Stimulated activated CD4-positive, alpha-beta T cell treated with anti-CD3 and anti-CD28 coated beads, Interleukin-12 subunit alpha, Interleukin-12 subunit beta, amount 100 ng/mL, for 24 hours (primary cell): ENCODE results near the gene CAMTA1.

Source experiments
- DNase-seq, 2 experiments: peaks; one replicate each; pipeline ENCODE4 v3.0.0-alpha.2; 2020; ENCODE audit warnings: low read depth in 2 of 2

The CAMTA1 gene

DNA sequence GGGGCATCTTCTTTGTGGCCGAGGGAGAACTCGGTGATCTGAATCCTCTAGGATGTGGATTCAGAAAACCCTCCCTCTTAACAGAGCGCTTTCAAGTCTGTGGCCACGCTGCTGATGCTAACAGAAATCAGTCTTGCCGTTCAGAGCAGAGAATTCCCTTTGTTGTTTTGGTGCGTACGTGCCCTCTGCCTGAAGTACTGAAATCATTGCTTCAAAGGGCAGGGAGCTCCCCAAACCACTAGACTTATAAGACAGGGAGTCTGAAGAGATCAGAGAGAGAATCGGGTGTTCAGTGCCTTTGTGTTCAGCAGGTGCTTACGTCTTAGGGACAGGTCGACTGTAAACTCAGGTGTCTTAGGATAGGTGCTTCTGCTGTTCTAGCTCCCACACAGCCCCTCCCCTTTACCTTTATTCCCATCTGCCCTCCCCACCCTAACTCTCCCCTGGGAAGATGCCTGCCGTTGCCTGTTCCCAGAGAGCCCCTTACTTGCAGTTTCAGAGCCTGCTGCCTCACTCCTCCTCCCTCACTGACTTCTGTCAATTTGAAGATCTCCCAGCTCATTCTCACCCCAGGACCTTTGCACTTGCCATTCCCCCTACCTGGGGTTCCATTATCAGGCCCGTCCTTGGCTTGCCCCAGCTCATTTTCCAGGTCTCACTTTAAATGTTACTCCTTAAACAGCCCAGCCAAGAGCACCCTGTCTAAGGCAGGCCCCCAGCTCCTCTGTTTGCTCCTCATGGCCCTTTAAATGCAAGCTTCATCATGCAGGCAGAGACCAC, 143.0 kb downstream of the CAMTA1 start:
- no peak for DNase-seq

DNA sequence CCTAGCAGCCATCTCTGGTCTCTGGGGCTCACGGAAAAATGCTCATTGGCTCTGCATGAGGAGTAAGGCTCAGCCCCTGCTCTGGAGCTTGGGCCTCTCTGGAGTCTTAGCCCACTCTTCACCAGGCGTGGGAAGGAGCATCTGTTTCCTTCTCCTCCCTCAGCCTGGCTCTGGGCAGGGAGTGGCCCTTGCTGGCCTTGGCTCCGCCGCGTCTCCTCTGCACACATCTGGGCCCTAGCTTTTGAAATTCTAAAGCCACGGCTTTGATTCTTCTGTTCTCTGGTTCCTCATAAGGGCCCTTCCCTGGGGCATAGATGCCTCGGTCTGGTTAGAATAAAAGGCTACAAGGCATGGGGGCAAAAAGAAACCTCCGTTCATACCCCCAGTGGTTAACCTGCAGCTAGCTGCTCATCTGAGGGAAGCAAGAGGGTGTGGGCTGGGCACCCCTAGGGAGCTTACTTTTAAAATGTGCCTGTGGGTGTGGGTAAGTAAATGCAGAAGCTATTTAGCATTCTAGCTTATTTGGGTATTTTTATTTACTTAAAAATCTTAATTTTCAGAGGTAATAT, 145.6 kb downstream of the CAMTA1 start:
- DNase-seq, result no peak

DNA sequence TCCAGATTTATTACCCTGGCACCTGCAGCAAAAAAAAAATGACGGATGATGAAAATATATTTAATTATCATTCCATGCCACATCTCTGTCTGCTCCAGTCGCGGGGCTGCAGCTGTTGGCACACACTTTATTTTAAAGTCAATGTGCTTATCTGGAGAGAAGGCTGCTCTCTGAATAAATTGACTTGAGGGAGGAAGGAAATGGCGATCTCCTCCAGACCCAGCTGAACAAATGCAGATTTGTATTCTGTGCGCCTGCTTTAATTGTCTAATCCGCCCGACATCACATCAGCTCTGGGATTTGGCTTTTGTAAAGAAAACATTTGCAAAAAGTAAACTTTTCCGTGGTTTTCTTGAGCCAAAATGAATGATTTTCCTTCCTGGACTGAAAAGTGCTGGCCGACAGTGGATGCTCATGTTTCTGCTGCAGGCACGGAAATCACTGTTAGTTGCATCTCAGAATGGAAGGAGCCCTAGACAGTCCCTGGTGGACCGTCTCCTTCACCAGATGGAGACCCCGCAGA, 150.2 kb downstream of the CAMTA1 start:
- no peak for DNase-seq

DNA sequence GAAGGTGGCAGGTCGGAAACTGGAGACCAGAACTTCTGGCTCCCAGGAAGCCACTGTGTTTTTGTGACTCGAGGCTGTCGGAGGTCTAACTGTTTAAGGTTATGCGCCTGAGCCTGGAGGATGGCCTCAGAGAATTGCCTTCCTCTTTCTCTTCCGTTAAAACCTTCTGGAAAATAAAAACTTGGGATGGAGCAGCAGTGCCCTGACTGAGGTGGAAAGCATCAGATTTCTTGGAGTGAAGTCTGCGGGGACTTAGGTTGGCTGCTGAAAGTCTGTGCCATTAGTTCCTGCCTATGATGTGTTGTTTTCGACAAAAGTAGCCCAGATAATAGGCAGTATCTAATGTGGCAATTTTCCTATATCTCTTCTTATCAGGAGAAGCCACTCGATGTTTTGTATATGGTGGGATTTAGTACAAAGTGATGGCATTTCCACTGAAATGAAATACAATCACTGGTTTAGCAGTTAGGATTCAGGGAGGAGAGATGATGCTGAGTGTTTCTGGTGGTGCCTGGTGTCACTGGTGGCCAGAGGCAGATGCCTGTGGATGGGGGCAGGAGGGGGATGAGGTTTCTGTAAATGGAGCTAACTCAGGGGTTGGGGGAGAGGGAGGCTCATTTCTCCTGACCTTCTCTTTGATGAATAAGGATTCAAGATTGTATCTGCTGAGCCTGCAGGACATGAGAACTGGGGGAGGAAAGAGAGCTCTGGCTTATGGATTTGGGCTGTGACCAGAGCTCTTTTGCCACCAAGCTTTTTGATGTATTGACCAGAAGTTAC, 150.8 kb downstream of the CAMTA1 start:
- no peak for DNase-seq

DNA sequence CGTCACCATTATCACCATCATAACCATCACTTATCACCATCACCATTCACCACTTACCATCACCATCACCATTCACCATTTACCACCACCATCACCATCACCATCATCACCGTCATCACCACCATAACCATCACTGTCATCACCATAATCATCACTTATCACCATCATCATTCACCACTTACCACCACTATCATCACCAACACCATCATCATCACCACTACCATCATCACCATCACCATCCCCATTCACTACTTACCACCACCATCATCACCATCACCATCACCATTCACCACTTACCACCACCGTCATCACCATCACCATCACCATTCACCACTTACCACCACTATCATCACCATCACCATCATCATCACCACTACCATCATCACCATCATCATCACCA, 151.8 kb downstream of the CAMTA1 start:
- DNase-seq, result no peak

DNA sequence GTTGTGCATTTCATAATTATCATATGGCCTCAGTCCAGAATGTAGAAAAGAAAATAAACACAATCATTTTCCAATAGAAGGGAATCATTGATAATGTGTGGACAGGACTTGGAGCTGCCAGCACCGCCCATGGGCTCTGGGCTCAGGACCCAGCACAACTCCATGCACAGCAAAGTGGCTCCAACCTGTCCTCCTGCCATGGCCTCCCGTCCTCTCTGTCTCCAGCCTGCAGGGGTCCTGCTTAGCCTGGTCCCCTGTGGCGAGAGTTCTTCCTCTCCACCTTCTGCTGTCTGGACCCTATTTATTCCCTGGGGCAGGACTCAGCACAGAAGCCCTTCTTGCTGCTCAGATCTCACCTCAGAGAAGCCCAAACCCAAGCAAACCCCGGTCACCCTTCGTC, 154.1 kb downstream of the CAMTA1 start:
- DNase-seq, result no peak

DNA sequence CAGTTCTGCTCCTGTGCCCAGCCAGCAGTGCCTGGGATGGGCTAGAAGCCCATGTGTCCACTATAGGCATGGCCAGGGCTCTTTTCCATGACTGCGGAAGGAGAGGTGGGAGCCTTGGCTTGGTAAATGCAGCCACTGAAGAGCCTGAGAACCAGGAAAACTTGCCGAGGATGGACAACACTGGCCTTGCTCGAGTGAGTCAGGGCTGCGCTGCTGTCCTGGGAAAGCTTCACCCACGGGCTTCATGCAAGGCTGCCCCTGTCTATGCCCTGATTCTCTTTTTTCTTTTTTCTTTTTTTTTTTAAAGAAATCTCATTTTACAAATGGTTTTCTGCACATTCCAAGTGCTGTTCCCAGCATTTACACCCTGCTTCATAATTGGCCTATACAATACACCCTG, 156.5 kb downstream of the CAMTA1 start:
- DNase-seq, result no peak

DNA sequence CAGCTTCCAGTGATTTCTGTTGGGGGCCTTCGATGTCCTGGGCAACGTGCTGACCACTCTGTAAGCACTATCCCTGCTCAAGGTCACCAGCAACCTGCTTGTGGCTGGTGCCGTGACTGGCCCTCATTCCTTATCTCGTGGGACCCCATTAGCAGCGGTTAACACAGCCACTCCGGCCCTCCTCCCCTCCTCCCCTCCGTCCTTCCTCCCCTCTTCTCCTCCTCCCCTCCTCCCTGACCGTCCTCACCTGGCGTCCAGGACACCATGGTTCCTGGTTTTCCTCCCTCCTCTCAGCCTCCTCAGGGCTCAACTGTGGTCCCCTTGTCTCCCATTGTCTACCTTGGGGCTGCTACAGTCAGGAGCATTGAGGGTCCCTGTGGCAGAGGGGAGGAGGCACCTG, 157.7 kb downstream of the CAMTA1 start:
- no peak for DNase-seq

DNA sequence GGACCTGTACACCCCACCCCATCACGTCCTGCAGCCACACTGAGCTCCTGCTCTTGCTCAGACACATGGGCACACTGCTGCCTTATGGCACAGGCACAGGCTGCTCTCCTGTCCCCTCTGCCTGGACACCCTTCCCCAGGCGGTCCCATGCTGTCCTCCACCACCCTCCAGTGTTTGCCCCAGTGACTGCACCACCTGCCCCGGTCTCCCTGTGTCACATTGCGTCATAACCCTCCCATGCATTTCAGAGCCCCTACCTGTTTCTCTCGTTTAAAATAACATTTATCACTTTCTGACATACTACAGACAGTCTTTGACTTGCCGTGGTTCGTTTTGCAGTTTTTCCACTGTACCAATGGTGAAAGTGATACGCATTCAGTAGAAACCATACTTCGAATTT, 159.2 kb downstream of the CAMTA1 start:
- no peak for DNase-seq

DNA sequence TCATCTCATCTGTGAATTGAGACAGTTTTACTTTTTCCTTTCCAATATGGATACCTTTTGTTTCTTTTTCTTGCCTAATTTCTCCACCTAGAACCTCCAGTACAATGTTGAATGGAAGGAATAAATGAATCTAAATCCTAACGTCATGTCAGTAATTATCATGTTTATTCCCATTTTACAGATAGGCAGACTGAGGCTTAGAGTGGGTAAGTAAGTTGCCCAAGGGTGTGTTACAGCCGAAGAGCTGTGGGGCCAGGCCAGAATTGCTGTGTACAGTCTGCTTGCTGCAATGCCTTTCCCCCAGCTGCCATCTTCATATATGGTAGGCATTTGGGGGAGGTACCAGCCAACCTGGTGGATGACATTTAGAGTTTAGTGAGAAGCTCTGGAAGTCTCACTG, 162.7 kb downstream of the CAMTA1 start:
- no peak for DNase-seq

DNA sequence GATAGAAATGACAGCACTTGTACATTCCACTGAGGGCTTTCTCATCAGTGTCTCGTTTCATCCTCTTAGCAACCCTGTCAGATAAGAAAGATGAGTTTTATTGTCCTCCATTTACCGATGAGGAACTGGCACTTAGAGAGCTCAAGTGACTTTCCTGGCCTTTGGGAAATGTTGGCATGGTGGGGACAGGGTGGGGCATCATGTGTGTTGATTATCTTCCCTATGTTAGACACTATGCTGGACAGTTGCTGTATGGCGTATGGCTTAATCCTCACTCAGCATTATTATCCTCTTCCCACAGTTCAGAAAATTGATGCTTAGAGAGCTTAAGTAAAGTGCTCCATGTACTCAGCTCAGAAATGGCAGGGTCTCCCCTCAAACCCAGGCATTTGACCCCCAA, 163.2 kb downstream of the CAMTA1 start:
- no peak for DNase-seq

DNA sequence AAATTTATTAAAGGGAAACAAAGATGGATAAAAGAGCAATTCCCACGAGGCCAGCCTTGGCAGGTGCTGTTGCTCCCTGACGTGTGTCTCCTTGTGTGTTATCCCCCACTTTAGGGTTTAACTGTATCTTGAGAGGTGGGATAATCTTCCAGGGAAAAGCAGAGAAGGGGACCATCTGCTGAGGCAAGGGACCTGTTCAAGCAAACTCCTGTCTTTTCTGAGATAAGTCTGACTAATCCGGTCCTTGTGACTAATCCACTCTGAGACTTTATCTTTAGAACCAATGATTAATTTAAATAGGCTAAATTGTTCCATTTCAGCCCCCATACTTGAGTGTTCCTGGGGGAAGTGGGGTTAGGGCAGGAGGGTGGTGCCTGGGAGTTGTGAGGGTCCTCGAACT, 163.6 kb downstream of the CAMTA1 start:
- no peak for DNase-seq

DNA sequence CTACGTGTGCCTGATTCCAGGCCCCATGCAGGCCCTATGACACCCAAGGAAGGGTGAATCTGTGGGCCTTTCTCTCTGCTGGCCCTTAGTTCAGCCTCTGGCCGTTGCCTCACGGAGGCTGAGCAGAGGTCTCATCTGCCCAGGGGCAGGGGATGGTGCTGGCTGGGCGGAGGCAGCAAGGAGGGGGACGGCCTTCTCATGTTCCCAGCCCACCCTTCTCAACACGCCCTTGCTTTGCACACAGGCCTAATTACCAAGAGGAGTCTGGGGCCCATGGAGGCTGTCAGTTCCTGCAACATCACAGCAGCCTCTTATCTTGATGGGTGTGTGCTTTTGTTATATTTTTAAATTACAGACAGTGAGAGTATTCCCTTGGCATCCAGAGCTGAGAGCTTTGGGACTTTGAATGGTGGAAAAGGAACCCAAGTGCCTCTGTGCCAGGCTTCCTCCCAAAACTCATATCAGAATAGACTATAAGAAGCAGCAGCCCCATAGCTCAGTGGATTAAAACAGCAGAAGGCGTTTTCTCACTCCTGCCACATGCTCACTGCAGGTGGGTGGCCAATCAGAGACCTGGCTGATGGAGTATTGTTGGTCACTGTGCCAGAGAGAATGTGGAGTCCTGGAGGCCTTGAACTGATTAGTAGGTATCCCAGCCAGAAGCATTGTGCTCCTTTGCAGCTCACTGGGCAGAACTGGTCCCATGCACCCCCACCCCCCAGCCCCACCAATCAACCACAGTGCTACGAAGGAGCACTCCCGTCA, 164.9 kb downstream of the CAMTA1 start:
- no peak for DNase-seq

DNA sequence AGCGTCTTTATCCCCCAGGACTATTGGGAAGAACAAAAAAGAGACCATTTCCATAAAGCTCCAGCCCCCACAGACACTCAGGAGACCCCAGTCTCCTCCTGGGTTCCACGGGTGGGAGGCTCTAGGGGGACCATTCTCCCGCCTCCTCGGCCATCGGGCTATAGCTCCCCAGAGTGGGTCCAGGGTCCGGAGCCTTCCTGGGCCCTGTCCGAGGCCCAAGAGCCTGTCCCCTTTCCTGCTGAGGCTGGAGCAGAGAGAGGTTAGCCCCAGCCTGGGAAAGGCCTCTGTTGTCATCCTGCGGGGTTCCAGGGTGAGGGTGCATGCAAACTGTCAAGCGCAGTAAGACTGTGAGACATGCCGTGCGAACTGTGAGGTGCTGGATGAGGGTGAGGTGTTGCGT, 166.3 kb downstream of the CAMTA1 start:
- no peak for DNase-seq

DNA sequence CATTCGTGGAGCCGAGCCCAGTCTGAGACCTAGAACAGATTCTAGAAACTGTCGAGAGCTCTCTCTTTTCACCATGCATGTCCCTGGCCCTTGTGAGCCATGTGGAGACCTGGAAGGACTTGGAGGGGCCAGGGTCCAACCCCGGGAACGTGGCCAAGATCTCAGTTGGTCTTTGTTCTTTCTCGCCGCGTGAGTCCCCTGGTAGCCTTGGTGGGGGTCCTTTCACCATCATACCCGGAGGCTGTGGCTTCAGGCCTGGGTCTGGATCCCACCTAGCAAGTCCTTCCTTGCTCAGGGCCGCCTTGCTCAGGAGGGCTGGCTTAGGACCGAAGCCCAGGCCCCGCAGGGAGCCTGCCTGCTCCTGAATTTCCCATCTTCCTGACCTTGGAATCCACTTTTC, 168.0 kb downstream of the CAMTA1 start:
- DNase-seq, result no peak

DNA sequence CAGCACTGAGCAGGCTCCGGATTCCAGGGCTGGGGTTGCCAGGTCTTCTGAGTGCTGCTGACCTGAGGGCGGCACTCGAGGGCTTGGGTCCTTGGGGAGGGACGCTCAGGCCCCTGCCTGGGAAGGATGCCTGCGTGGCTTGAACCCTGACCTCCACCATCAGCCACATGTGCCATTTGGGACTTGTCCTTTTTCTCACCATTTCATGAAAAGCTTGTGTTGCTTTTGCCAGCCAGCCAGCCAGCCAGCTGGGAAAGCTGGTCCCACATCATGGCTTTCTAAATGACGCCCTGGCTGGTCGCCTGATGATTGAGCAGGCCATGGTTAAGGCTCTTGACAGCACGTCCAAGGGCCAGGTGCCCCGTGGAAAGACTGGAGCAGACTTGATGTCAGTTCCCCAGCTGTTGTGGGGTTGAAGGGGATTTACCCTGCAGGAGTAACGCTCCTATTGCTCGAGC, 168.7 kb downstream of the CAMTA1 start:
- DNase-seq, result no peak

DNA sequence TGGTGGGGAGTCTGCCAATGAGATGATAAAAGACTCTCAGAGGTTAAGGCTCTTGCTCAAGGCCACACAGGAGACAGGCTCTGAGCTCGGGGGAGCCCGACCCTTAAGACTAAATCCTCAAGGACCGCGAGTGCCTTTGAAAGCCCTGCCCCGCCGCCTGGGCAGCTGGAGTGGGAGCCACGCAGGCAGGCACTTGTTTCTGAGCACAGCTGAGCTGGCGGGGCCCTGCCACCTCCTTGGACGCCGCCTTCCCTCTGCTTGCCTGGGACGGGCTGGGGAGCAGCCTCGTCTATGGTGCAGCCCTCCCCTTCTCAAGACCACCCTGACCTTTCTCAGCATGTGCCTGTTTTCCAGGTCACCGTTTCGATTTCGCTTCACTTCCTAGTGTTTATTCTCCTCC, 169.3 kb downstream of the CAMTA1 start:
- no peak for DNase-seq

DNA sequence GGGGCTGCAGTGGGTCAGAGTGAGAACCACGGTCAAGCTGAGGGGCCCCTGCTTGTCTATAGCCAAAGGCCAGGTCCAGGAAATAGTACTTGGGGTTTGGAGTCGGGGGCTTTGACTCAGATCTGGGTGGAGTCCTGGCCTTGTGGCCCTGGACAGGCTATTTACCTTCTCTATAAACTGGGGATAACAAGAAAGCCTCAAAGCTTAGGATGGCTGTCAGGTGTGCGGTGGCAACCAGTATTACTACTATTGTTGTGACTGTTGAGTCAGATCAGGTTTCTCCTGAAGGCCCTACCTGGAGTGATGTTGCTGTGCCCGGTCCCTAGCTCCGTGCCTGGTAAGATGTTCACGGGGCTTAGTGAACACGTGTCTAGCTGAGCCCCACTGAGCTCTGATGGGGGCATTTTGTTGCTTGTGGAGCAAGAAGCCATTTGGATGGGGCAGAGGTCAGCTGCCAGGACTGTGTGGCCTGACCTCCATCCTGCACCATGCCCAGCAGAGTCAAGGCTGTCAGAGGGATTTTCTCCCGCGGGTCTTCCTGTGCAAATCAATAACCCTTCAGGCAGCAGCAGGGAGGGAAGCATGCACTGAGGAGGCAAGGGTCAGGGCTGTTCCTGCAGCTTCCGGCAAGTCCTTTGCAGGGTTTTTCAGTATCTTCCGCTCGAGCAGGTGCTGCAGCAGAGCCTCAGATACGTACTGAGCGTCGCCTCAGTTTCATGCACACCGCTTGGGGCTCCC, 170.3 kb downstream of the CAMTA1 start:
- no peak for DNase-seq

DNA sequence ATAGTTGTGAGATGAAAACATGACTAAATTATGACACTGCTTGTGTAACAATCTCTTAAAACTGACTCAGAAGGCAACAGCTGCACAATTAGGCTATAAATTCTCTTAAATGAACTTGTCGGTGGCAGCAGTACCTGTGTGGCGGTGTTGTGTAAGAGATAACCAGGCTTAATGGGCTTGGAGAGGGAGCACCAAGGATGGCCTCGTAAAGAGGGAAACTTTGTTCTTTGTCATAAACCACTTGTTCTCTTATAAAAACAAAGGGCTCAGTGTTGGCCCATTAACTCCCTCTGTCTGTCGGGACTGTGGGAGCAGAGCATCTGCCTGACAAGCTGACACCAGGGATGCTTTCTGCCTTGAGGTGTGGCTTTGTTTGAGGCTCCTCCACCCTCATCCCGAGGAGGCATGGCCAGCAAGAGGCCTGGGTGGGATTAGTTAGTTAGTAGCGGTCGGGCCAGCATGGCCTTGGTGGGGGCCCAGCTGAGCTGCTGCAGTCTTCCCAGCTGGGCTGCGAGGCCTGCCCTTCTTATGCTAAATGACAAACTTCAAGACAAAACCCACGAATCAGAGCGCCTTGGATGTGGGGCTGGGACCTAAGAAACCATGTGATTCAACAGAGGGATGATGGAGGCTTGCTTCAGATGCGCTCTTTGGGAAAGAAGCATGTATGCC, 171.4 kb downstream of the CAMTA1 start:
- no peak for DNase-seq

DNA sequence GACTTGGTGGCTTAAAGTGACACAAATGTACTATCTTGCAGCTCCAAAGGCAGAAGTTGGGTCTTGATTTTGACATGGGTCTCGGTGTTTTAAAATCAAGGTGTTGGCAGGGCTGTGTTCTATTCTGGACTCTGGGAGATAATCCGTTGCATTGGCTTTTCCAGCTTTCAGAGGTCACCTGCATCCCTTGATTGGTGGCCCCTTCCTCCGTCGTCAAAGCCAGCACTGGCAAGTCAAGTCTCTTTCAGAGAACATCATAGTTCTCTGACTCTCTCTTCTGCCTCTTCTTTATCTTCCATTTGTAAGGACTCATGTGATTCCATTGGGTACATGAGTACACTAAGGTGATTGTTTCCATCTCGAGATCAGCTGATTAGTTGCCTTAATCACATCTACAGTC, 172.1 kb downstream of the CAMTA1 start:
- DNase-seq, result no peak
